ENCODE results near the gene SF3B4. TPM values are rescaled to one million over a fixed set of nuclear protein-coding genes. Genes with fewer than 3 reads are reported as not detected.
A peak's percentile ranks its signal among the peaks of the same experiment; 100 is the strongest.

The SF3B4 gene
- total and polyA plus RNA-seq, 2 of the 13 experiments (the other 11 are each of a cell fraction or from before 2014, with no cell fraction given) = 13.8 to 14.8 TPM

DNA sequence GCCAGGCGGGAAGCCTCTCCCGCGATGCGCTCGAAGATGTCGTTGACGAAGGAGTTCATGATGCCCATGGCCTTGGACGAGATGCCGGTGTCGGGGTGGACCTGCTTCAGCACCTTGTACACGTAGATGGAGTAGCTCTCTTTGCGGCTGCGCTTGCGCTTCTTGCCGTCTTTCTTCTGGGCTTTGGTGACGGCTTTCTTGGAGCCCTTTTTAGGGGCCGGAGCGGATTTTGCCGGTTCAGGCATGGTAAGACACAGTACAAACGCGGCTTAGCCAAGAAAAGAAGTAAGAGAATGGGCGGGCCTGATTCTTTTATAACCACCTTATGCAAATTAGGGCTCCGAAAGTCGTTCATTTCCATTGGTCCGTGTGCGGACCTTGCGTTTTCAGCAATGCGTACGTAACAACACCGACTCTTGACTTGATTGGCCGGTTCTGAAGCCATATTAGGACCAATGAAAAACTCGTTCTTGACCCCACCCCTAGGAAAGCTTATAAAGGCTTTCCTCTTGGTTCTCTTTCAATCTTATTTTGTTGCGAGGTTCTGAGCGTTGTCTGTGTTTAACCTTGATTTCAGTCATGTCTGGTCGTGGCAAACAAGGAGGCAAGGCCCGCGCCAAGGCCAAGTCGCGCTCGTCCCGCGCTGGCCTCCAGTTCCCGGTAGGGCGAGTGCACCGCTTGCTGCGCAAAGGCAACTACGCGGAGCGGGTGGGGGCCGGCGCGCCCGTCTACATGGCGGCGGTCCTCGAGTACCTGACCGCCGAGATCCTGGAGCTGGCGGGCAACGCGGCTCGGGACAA, 41.0 kb downstream of the SF3B4 start (continued):
- no peak for TF ChIP-seq BORCS8-MEF2B (CRISPR knock-in tag; IDR thresholded peaks at IDR 0.05)
- TF ChIP-seq, protein P1, sequence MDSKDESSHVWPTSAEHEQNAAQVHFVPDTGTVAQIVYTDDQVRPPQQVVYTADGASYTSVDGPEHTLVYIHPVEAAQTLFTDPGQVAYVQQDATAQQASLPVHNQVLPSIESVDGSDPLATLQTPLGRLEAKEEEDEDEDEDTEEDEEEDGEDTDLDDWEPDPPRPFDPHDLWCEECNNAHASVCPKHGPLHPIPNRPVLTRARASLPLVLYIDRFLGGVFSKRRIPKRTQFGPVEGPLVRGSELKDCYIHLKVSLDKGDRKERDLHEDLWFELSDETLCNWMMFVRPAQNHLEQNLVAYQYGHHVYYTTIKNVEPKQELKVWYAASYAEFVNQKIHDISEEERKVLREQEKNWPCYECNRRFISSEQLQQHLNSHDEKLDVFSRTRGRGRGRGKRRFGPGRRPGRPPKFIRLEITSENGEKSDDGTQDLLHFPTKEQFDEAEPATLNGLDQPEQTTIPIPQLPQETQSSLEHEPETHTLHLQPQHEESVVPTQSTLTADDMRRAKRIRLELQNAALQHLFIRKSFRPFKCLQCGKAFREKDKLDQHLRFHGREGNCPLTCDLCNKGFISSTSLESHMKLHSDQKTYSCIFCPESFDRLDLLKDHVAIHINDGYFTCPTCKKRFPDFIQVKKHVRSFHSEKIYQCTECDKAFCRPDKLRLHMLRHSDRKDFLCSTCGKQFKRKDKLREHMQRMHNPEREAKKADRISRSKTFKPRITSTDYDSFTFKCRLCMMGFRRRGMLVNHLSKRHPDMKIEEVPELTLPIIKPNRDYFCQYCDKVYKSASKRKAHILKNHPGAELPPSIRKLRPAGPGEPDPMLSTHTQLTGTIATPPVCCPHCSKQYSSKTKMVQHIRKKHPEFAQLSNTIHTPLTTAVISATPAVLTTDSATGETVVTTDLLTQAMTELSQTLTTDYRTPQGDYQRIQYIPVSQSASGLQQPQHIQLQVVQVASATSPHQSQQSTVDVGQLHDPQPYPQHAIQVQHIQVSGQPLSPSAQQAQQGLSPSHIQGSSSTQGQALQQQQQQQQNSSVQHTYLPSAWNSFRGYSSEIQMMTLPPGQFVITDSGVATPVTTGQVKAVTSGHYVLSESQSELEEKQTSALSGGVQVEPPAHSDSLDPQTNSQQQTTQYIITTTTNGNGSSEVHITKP (CRISPR knock-in tag; IDR thresholded peaks at IDR 0.05; ENCODE audit: low read depth) = no peak
- TF ChIP-seq, protein P2, sequence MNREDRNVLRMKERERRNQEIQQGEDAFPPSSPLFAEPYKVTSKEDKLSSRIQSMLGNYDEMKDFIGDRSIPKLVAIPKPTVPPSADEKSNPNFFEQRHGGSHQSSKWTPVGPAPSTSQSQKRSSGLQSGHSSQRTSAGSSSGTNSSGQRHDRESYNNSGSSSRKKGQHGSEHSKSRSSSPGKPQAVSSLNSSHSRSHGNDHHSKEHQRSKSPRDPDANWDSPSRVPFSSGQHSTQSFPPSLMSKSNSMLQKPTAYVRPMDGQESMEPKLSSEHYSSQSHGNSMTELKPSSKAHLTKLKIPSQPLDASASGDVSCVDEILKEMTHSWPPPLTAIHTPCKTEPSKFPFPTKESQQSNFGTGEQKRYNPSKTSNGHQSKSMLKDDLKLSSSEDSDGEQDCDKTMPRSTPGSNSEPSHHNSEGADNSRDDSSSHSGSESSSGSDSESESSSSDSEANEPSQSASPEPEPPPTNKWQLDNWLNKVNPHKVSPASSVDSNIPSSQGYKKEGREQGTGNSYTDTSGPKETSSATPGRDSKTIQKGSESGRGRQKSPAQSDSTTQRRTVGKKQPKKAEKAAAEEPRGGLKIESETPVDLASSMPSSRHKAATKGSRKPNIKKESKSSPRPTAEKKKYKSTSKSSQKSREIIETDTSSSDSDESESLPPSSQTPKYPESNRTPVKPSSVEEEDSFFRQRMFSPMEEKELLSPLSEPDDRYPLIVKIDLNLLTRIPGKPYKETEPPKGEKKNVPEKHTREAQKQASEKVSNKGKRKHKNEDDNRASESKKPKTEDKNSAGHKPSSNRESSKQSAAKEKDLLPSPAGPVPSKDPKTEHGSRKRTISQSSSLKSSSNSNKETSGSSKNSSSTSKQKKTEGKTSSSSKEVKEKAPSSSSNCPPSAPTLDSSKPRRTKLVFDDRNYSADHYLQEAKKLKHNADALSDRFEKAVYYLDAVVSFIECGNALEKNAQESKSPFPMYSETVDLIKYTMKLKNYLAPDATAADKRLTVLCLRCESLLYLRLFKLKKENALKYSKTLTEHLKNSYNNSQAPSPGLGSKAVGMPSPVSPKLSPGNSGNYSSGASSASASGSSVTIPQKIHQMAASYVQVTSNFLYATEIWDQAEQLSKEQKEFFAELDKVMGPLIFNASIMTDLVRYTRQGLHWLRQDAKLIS (CRISPR knock-in tag; IDR thresholded peaks at IDR 0.05) = peak; percentile 80; the same call in 1 of the 2 replicates
- TF ChIP-seq ZNF746 (CRISPR knock-in tag; IDR thresholded peaks at IDR 0.05) = no peak
- no peak; the same call in 1 of the 2 replicates for TF ChIP-seq NCOA2 (CRISPR knock-in tag; IDR thresholded peaks at IDR 0.05)
- TF ChIP-seq GLI4 (CRISPR knock-in tag; IDR thresholded peaks at IDR 0.05; ENCODE audit: borderline replicate concordance) = no peak
- no peak for TF ChIP-seq HES4 (CRISPR knock-in tag; IDR thresholded peaks at IDR 0.05; ENCODE audit: borderline replicate concordance)
- TF ChIP-seq, protein P3, sequence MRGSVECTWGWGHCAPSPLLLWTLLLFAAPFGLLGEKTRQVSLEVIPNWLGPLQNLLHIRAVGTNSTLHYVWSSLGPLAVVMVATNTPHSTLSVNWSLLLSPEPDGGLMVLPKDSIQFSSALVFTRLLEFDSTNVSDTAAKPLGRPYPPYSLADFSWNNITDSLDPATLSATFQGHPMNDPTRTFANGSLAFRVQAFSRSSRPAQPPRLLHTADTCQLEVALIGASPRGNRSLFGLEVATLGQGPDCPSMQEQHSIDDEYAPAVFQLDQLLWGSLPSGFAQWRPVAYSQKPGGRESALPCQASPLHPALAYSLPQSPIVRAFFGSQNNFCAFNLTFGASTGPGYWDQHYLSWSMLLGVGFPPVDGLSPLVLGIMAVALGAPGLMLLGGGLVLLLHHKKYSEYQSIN (CRISPR knock-in tag; IDR thresholded peaks at IDR 0.05; ENCODE audit: borderline replicate concordance) = no peak
- no peak for TF ChIP-seq RFX1 (IDR thresholded peaks at IDR 0.05)
- TF ChIP-seq POLR2G (IDR thresholded peaks at IDR 0.05; ENCODE audit: low read depth, low read length) = peak; percentile 92
- peak; percentile 29; the same call in 1 of the 2 replicates for TF ChIP-seq ZFP1 (CRISPR knock-in tag; IDR thresholded peaks at IDR 0.05)
- TF ChIP-seq ZMYM4 (CRISPR knock-in tag; IDR thresholded peaks at IDR 0.05) = peak; percentile 81
- no peak for TF ChIP-seq KLF11 (CRISPR knock-in tag; IDR thresholded peaks at IDR 0.05)
- TF ChIP-seq ZFP82 (CRISPR knock-in tag; IDR thresholded peaks at IDR 0.05; ENCODE audit: borderline replicate concordance) = no peak
- TF ChIP-seq, protein P4, sequence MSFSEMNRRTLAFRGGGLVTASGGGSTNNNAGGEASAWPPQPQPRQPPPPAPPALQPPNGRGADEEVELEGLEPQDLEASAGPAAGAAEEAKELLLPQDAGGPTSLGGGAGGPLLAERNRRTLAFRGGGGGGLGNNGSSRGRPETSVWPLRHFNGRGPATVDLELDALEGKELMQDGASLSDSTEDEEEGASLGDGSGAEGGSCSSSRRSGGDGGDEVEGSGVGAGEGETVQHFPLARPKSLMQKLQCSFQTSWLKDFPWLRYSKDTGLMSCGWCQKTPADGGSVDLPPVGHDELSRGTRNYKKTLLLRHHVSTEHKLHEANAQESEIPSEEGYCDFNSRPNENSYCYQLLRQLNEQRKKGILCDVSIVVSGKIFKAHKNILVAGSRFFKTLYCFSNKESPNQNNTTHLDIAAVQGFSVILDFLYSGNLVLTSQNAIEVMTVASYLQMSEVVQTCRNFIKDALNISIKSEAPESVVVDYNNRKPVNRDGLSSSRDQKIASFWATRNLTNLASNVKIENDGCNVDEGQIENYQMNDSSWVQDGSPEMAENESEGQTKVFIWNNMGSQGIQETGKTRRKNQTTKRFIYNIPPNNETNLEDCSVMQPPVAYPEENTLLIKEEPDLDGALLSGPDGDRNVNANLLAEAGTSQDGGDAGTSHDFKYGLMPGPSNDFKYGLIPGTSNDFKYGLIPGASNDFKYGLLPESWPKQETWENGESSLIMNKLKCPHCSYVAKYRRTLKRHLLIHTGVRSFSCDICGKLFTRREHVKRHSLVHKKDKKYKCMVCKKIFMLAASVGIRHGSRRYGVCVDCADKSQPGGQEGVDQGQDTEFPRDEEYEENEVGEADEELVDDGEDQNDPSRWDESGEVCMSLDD (CRISPR knock-in tag; IDR thresholded peaks at IDR 0.05; ENCODE audit: borderline replicate concordance) = peak; percentile 64; the same call in 1 of the 2 replicates
- TF ChIP-seq JDP2 (CRISPR knock-in tag; IDR thresholded peaks at IDR 0.05; ENCODE audit: borderline replicate concordance) = no peak; the same call in 1 of the 2 replicates
- no peak for TF ChIP-seq ZNF446 (CRISPR knock-in tag; IDR thresholded peaks at IDR 0.05)
- TF ChIP-seq ZZZ3 (CRISPR knock-in tag; IDR thresholded peaks at IDR 0.05; ENCODE audit: borderline replicate concordance) = peak; percentile 45; the same call in 1 of the 2 replicates

All from HepG2 (cell line).